Measurements from ENCODE around the gene PEX5L.

The PEX5L gene

DNA sequence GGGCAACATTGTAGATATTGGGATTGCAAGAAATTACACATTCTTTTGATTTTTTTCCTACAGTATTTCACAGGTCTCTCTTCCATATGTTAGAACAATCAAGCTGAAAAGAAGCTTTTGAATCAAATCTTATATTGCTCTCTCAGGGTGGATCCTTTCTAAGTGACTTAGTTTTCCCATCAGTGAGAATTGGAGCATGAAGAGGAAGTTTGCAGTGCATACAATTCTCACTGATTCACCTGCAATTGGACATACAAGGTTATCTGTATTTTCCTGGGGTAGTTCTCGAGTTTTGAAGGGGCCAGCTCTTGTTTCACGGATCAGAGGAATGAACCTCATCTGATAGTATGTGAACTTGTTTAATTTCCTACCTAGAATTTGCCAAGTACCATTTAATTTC is 150.8 kb downstream of the PEX5L start:
- DNase-seq, result no peak

DNA sequence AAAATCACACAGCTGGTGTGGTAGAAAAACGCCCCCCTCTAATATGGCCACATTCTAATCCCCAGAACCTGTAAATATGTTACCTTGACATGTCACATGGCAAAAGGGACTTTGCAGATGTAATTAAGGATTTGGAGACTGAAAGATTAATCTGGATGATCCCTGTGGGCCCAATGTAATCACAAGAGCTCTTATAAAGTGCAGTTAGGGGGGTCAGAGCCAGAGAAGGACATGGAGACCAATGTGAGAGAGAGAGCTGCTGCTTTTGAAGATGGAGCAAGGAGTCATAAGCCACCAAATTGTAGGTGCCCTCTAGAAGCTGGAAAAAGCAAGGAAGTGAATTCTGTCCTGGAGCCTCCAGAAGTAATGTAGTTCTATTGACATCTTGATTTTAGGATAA is 152.6 kb downstream of the PEX5L start:
- DNase-seq, result no peak

DNA sequence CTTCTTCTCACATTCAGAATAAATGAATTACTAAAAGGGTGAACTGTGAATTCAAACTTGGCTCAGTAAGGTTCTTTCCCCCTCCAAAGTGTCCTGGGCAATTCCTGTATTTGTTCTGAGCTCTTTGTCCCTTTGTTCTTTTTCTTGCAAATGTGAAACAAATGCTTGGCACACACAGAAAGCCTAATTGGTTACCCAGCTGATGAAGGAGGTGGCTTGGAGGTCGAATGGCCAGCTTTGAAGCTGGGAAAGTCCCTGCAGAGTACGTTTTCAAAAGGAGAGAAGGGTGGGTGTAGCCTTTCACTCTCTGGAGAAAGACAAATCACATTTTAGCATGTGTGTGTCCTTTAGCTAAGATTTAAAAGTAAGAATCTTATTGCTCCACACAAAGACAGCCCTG is 154.4 kb downstream of the PEX5L start:
- no peak for DNase-seq

- no peak for DNase-seq
These were observed 154.9 kb downstream of the PEX5L start for GRCh38 chr3:179881791-179882190.

DNA sequence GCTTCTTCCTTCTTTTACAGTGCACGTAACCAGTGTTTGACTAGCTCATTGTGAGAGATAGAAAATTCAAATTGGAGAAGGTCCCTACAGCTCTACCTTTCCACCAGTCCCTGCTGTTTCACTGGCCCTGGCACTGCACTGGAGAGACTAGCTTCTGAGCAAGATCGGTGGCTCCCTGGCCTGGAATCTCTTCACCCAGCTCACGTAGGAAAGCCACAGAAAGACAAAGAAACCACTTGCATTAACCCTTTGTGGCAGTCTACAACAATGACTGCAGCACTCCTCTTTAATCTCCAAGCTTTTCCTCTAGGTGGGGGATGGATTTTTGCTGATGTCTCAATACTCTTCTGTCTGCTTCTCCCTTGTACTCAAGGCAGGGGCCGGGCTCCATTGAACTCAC is 155.9 kb downstream of the PEX5L start:
- DNase-seq, result no peak

GRCh38 chr3:179876440-179876839 is 160.3 kb downstream of the PEX5L start:
- no peak for DNase-seq

GRCh38 chr3:179872842-179873241 is 163.9 kb downstream of the PEX5L start:
- no peak for DNase-seq

DNA sequence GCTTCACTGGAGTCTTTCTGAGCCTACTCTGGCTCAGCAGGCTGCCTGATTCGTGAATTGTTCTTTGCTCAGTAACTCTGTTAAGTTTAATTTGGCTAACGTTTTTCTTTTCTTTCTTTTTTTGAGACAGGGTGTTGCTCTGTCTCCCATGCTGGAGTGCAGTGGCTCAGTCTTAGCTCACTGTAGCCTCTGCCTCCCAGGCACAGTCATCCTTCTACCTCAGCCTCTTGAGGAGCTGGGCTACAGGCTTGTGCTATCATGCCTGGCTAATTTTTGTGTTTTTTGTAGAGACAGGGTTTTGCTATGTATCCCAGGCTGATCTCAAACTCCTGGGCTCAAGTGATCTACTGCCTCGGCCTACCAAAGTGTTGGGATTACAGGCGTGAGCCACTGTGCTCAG is 165.0 kb downstream of the PEX5L start:
- no peak for DNase-seq

- DNase-seq, result no peak
These were observed 168.0 kb downstream of the PEX5L start for GRCh38 chr3:179868715-179869114.

GRCh38 chr3:179867961-179868360 is 168.8 kb downstream of the PEX5L start:
- DNase-seq, result no peak

GRCh38 chr3:179865861-179866505 is 170.8 kb downstream of the PEX5L start:
- DNase-seq, result no peak

DNA sequence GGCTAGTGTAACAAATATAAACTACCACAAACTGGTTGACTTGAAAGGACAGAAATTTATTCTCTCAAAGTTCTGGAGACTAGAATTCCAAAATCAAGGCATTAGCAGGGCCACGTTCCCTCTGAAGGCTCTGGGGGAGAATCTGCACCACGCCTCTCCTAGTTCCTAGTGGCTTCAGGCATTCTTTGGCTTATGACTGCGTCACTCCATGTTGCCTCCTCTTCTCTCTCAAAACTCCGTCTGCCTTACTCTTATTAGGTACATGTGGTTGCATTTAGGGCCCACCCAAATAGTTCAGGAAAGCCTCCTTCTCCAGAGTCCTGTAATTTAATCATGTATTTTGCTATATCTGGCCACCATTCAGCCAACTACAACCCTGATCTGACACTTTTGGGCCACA is 174.8 kb downstream of the PEX5L start:
- no peak for DNase-seq

- no peak for DNase-seq
These were observed 175.4 kb downstream of the PEX5L start for GRCh38 chr3:179861292-179861691.

- no peak for DNase-seq
These were observed 176.2 kb downstream of the PEX5L start for GRCh38 chr3:179860275-179861107.

DNA sequence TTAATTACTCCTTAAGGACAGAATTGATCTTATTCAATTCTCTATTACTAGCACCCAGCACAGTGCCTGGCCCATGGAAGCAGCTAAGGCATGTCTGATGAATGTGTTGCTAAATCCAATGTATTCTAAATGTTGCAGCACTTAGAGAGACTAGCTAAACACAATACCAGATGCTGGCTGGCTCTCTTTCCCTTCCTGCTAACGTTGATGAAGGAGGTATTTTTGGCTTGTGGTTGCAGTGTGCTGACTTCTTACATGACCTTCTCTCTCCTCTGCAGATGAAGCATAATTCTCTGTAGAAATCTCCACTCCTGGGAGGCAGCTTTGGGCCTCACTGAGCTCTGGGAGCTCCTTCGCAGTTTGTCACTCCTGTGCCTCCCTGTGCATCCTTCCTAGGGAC is 183.6 kb downstream of the PEX5L start:
- DNase-seq, result no peak

DNA sequence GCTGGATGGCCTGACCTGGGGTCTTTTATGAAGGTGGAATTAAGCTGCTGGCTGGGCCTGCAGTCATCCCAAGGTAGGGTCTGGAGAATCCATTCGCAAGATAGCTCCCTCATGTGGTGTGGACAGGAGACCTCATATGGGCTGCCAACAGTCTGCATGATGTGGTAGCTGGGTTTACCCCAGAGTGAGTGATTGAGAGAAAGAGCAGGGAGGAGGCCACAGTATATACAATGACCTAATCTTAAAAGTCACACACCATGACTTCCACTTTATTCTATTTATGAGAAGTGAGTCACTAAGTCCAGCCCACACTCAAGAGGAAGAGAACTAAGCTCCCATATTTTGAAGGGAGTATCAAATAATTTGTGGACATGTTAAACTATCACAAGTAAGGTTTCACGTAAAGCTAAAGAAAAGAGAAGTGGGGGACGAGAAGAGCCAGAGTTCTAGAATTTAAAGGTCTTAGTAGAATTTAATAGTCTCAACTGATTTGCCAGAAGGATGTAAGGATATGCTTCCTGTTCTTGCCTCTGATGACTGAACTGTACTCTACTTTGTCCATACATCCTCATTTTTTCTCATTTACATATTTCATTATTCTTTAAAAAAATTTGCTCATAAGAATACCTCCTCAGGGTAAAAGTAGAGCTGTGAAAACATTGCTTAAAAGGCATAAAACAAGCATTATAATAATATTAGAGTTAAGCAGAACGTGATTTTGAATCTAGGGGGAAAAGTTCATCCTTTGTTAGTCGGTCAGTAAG is 184.4 kb downstream of the PEX5L start:
- no peak for DNase-seq

- no peak for DNase-seq
These were observed 188.0 kb downstream of the PEX5L start for GRCh38 chr3:179848711-179849110.

DNA sequence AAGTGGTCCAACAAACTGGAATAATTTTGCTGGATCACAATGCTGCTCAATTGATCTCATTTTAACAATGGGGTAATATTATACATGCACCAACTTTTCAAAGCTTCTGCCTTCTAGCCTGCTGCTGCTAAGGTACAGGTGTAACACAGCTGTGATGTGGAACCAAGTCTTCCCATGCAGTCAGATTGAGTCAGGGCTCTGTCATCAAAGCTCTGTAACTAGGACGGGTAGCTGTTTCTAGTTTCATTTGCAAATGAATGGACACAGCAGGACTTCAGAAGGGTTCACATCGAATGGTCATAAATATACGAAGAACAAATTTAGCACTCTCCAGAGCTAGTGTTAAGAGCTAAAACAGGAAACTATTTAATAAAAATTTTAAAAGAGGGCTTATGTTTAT is 194.7 kb downstream of the PEX5L start:
- no peak for DNase-seq

- no peak for DNase-seq
These were observed 195.8 kb downstream of the PEX5L start for GRCh38 chr3:179840985-179841384.

DNA sequence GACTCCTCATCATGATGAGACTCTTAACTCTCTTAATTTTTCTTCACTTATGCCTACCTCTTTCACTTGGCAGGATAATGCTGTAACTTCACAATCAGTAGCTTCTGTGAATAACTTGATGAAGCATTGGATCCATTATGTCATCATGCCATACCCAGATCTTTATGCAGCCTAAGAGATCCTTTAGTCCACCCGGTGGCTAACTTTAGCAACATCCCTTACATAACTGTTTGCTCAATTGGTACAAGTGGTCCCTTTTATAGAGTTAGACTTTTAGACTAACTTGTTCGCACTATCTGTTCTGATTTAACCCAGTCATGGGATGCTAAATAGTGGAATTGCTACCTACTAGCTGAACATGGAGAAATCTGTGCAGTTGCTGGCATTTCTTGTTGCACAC is 199.4 kb downstream of the PEX5L start:
- no peak for DNase-seq

GRCh38 chr3:179833294-179833693 is 203.4 kb downstream of the PEX5L start:
- DNase-seq, result no peak

DNA sequence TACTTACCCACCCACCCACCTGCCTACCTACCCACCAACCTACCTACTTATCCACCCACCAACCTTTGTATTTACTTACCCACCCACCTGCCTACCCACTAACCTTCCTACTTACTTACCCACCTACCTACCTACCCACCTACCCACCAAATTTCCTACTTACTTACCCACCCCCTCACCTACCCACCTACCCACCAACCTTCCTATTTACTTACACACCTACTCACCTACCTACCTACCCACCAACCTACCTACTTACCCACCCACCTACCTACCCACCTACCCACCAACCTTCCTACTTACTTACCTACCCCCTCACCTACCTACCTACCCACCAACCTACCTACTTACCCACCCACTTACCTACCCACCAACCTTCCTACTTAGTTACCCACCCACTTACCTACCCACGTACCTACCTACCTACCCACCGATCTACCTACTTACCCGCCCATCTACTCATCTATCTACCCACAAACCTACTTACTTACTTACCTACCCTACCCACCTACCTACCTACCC is 204.3 kb downstream of the PEX5L start:
- DNase-seq, result no peak

GRCh38 chr3:179829401-179829800 is 207.3 kb downstream of the PEX5L start:
- no peak for DNase-seq

DNA sequence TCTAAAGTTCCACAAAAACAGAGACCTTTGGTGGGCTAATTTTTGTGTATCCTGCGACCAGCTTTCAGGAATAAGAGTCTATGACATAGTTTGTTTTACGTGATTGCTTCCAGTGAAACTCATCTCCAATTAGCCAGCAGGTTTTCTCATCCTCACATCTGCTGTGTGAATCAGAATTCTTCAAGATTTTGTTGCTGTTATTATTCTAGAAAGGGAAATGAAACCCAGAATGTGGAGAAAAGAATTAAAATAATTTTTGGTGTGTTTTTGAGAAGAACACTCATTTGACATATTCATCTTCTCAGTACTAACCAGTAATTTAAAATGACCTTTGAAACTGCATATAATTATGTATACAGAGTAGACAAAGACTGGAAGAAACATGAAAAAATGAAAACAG is 208.0 kb downstream of the PEX5L start:
- DNase-seq, result no peak
